ENCODE measurements around the gene NSD1. TPM values are rescaled to one million over a fixed set of nuclear protein-coding genes. Genes with fewer than 3 reads are reported as not detected.

The NSD1 gene
- total RNA-seq, 3 donors from 2014 or later = 37.7 to 52.2 (median 38.6) TPM

GRCh38 chr5:177334781-177335700, 201.5 kb downstream of the NSD1 start:
- H3K27ac ChIP-seq = no peak overlapping the region
- peaks cover 0 to 9% of the 10 kb centered on the region in 2 donors for H3K4me1 ChIP-seq
- no peaks in the 10 kb centered on the region for H3K9me3 ChIP-seq
- no peak for DNase-seq (ENCODE audit: low spot score in 2 of 2)
- H3K4me3 ChIP-seq = no peak overlapping the region
- peaks cover 20% of the 10 kb centered on the region for H3K36me3 ChIP-seq
- no peaks in the 10 kb centered on the region for H3K27me3 ChIP-seq
- TF ChIP-seq CTCF (IDR thresholded peaks at IDR 0.05) (no peak), POLR2AphosphoS5 (IDR thresholded peaks at IDR 0.05) (no peak), POLR2A (IDR thresholded peaks at IDR 0.05) (no peak)
- intact Hi-C loops (cut with DNase I; ENCODE audit: low total_unique reads) = no loop called here

DNA sequence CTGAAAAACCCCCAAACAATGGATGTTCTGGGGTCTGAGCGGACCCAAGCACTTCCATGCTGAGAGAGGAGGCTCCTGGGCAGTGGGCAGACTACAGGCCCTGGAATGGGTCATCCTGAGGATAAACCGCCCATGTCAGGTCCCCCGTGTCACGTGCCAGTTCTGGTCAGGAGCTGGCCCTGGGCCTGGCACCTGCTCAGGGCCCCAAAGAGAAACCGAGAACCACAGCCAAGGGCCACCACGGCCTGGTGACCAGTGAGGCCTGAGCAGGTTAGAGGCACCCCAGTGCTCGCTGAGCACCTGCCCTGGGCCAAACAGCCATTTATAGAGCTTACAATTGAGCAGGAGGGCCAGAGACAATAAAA, 202.1 kb downstream of the NSD1 start:
- H3K9me3 ChIP-seq = no peaks in the 10 kb centered on the region
- H3K4me3 ChIP-seq = no peak overlapping the region
- intact Hi-C loops (cut with DNase I; ENCODE audit: low total_unique reads) = no loop called here
- TF ChIP-seq POLR2A (IDR thresholded peaks at IDR 0.05) (no peak), CTCF (IDR thresholded peaks at IDR 0.05) (no peak), POLR2AphosphoS5 (IDR thresholded peaks at IDR 0.05) (no peak)
- no peak for DNase-seq (ENCODE audit: low spot score in 2 of 2)
- no peak overlapping the region for H3K27ac ChIP-seq
- peaks cover 20% of the 10 kb centered on the region for H3K36me3 ChIP-seq
- H3K4me1 ChIP-seq = peaks cover 0 to 9% of the 10 kb centered on the region in 2 donors
- H3K27me3 ChIP-seq = no peaks in the 10 kb centered on the region

DNA sequence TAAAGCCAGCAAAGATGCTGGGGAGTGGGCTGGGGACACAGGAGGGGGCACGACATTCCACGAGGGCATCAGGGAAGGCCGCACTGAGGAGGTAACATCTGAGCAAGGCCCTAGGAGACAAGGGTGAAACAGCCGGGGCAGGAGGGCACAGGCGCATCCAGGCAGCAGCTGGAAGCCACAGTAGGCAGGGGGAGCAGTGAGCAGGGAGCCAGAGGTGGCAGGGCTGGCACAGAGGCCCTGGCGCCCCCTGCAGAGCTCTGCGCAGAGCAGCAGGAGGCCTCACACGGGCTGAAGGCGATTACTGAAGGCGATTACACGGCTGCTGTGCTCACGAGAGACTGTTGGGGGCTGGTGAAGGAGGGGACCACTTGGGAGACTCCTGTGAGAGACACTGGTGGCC, 202.5 kb downstream of the NSD1 start:
- Histone ChIP-seq H3K4me1 (peaks cover 0 to 9% of the 10 kb centered on the region in 2 donors), H3K27me3 (no peaks in the 10 kb centered on the region), H3K36me3 (peaks cover 20% of the 10 kb centered on the region), H3K9me3 (no peaks in the 10 kb centered on the region), H3K27ac (peak overlapping the region; percentile 57 to 61), H3K4me3 (no peak overlapping the region)
- TF ChIP-seq POLR2A (IDR thresholded peaks at IDR 0.05) (no peak), CTCF (IDR thresholded peaks at IDR 0.05) (no peak), POLR2AphosphoS5 (IDR thresholded peaks at IDR 0.05) (no peak)
- no peak for DNase-seq (ENCODE audit: low spot score in 2 of 2)
- intact Hi-C loops (cut with DNase I; ENCODE audit: low total_unique reads) = no loop called here

- no peaks in the 10 kb centered on the region for H3K27me3 ChIP-seq
- intact Hi-C loops (cut with DNase I; ENCODE audit: low total_unique reads) = no loop called here
- H3K4me1 ChIP-seq = peaks cover 0 to 9% of the 10 kb centered on the region in 2 donors
- no peak for TF ChIP-seq CTCF (IDR thresholded peaks at IDR 0.05)
- TF ChIP-seq POLR2A (IDR thresholded peaks at IDR 0.05) = no peak
- no peak for TF ChIP-seq POLR2AphosphoS5 (IDR thresholded peaks at IDR 0.05)
- peak in 1 of 2 donors; percentile 45 for DNase-seq (ENCODE audit: low spot score in 2 of 2)
- no peak overlapping the region for H3K4me3 ChIP-seq
- H3K9me3 ChIP-seq = no peaks in the 10 kb centered on the region
- H3K36me3 ChIP-seq = peaks cover 20% of the 10 kb centered on the region
- peak overlapping the region; percentile 57 to 75 for H3K27ac ChIP-seq
These were observed 203.3 kb downstream of the NSD1 start for GRCh38 chr5:177336603-177337494.
